Activated T-cell treated with anti-CD3 and anti-CD28 coated beads for 48 hours (primary cell): ENCODE data around the gene MAP3K14.

Experiments
- DNase-seq: peaks from one replicate; pipeline ENCODE4 v3.0.0-alpha.2; 2020; ENCODE audit warnings: low read depth

MAP3K14 gene

GRCh38 chr17:45282683-45283644 is 33.9 kb downstream of the MAP3K14 start:
- DNase-seq = no peak

- no peak for DNase-seq
Observed at GRCh38 chr17:45279898-45280297, 36.9 kb downstream of the MAP3K14 start.

GRCh38 chr17:45277992-45278391 is 38.8 kb downstream of the MAP3K14 start:
- no peak for DNase-seq

- peak; percentile 80 for DNase-seq
Observed at GRCh38 chr17:45277216-45277849, 39.5 kb downstream of the MAP3K14 start.

- DNase-seq = no peak
Observed at GRCh38 chr17:45276031-45276430, 40.8 kb downstream of the MAP3K14 start.

- no peak for DNase-seq
Observed at GRCh38 chr17:45274033-45274432, 42.8 kb downstream of the MAP3K14 start.

- no peak for DNase-seq
Observed at GRCh38 chr17:45273551-45273957, 43.3 kb downstream of the MAP3K14 start.

GRCh38 chr17:45271603-45272002 is 45.2 kb downstream of the MAP3K14 start:
- DNase-seq = no peak

- peak; percentile 56 for DNase-seq
Observed at GRCh38 chr17:45270828-45271418, 45.9 kb downstream of the MAP3K14 start.

- DNase-seq = no peak
Observed at GRCh38 chr17:45269912-45270311, 46.9 kb downstream of the MAP3K14 start.

- no peak for DNase-seq
Observed at GRCh38 chr17:45267436-45268055, 49.3 kb downstream of the MAP3K14 start.

GRCh38 chr17:45266372-45266926 is 50.4 kb downstream of the MAP3K14 start:
- DNase-seq = no peak

GRCh38 chr17:45265821-45266220 is 51.0 kb downstream of the MAP3K14 start:
- no peak for DNase-seq

GRCh38 chr17:45264988-45265387 is 51.8 kb downstream of the MAP3K14 start:
- no peak for DNase-seq

GRCh38 chr17:45264430-45264829 is 52.4 kb downstream of the MAP3K14 start:
- DNase-seq = no peak

- DNase-seq = no peak
Observed at GRCh38 chr17:45263477-45263860, 53.4 kb downstream of the MAP3K14 start.

GRCh38 chr17:45262516-45263476 is 54.0 kb downstream of the MAP3K14 start:
- no peak for DNase-seq

- peak; percentile 64 for DNase-seq
Observed at GRCh38 chr17:45261577-45262515, 55.0 kb downstream of the MAP3K14 start, which contains the start of gene SPATA32. TSS of gene SPATA32 (minus strand) at chr17:45262094. CDS start at chr17:45262016, 78 bp downstream.

- DNase-seq = no peak
Observed at GRCh38 chr17:45260204-45260783, 56.5 kb downstream of the MAP3K14 start.
